Cerebellar cortex (tissue), 1 donor: ENCODE results near the gene HOXC12.

Source experiments
- DNase-seq: peaks from one replicate; pipeline ENCODE4 v3.0.0-alpha.2; 2015; ENCODE audit warnings: low spot score

Gene HOXC12

DNA sequence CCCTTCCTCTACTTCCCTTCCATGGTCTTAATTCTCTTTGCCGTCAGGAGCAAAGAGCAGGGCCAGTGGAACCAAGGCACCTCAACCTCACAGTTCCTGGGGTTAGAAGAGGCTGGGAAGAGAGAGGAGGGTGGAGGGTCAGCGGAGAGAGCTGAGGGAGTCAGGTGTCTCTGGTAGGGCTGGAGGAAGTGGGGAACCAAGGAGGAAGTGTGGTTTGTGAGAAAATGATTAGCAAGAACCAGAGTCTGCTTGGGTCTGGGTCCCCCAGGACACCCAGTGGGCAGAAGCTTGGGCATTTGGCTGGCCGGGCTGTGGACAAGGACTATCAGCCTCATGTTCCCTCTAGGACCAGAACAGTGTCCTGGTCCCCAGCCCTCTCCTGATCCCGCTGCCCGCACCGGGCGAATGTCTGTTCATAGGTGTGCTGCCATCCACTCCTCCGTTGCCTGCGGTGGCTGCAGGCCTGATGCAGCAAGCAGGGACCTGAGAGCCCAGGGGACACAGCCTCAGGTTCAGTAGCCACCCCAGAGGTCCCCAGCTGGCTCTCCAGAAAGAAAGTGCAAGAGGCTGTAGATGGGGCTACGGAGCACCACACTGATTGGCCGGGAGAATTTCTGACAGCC, 2.3 kb downstream of the HOXC12 start:
- no peak for DNase-seq

GRCh38 chr12:53958128-53958527, 3.4 kb downstream of the HOXC12 start:
- DNase-seq, result no peak

DNA sequence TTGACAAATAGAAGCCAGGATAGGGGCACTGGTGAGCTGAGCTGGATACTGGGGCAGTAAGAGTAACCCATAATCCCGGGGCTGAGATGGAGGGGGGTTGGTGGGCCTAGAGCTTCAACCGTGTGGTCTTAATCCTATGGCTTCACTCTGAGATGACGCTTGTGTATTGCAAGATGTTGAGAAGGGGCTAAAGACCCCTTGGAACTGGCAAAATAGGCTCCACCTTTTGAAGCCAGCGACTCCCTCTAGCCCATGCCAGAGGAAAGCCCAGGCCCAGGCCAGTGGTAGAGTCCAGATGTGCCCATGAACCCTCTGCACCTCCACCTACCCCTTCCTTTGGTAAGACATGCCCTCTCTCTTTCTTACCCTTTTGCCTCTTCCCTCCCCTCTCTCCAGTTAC, 4.6 kb downstream of the HOXC12 start:
- no peak for DNase-seq

GRCh38 chr12:53960187-53961024, 5.7 kb downstream of the HOXC12 start:
- no peak for DNase-seq

GRCh38 chr12:53961025-53961761, 6.5 kb downstream of the HOXC12 start:
- no peak for DNase-seq

- no peak for DNase-seq
Observed at GRCh38 chr12:53963005-53963404, 8.3 kb downstream of the HOXC12 start.

DNA sequence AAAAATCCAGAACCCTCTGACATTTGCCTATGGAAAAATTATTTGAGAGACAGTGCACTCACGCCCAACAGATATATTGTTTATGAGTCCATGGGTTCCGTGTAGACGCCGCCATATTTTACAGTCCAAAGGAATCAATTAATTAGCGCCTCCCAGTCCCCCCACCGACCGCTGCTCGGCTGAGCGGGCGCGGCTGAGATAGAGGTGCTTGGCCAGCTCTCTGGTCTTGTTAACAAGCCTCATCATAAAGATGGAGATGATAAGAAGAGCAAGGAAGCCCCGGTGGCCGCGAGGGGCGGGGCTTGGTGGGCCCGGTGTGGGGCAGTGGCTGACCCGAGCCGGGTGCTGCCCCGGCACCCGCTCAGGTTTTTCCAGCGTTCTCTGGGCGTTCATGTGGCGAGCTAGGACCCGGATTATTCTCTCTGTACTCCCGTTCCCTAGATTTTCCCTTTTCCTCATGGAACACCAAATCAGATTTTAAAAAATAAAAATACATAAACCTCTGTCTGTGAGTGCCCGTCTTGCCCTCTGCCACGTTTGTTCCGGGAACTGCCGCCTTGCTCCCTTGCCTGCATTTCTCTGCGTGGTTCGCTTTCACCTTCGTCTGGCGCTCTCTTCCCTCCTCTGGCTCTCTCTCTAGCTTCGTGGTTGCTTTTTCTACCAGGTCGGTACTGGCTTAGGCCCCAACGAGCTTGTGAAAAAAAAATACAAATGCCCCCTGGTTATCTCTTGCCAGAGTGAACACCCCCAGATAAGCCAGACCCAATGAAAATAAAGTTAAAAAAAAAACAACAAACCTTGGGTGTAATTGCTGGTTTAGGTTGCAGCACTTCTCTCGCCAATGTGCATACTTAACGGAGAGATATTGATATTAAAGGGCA, 9.0 kb downstream of the HOXC12 start:
- no peak for DNase-seq

- no peak for DNase-seq
Observed at GRCh38 chr12:53964315-53964713, 9.6 kb downstream of the HOXC12 start.

GRCh38 chr12:53965281-53966084, 10.8 kb downstream of the HOXC12 start:
- no peak for DNase-seq

DNA sequence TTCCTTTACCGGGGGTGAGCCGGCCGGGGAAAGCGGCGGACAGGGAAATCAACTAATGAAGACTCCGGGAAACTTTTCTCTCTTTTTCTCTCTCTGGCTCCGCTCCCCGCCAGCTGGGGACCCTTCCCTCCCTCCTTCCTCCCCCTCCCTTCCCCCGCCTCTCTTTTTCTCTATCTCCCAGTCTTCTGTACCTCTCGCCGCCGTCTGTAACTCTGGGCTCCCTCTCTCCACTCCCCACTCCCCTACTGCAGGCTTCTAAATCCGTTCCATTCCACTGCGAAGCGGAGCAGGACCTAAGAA, 11.3 kb downstream of the HOXC12 start:
- no peak for DNase-seq

DNA sequence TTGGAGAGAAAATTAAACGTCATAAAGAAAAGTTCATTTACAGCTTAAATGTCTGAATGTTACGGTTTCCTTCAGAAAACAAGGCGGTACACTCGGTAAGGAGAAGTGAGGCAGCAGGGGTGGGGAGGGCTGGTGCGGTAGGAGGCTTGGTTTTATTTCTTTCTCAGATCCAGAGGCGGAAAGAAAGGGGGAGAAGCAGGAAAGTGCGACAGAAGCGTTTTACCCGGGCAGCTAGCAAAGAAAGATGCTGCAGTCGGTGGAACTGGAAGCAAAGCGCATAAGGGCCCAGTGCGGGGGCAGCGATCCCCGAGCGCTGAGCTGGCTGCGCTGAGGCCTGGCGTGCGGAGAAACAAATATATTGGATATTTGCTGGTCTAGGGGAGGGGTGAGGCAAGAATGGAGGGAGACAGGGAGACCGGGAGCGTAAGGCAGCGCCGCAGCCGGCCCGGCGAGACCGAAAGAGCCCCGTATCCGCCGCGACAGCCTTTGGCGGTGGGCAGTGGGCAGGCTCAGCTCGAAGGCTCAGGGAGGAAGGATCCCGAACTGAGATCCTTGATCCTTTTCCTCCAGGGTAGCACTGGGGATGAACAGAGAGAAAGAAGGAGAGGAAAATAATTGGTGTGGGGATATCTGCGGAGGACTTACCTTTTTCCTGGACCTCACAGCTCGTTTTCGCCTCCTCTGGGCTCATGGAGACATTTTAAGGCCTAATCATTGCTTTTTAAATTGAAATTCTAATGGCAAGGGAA, 11.9 kb downstream of the HOXC12 start:
- DNase-seq, result no peak

DNA sequence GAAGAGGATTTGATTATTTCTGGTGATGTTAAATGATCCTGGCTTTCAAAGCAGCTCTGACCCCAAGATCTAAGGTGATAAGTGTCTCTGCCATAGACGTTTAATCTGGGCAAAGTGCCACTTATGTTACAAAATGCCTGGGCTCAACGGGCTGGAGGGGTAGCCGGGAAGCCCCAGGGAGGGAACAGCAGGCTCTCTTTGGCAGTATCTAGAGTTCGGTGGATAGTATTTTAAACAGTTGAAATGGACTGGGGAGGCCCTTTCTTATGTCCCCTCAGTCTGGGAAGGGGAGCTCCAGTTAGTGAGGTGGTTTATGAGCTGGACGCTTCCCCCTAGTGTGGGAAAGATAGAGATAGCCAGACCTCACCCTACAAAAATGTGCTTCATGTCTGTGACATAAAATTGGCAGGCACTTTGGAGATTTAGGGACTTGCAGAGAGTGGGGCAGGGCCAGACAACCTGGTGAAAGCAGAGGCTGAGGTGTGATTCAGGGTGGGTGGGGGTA, 12.8 kb downstream of the HOXC12 start:
- no peak for DNase-seq

DNA sequence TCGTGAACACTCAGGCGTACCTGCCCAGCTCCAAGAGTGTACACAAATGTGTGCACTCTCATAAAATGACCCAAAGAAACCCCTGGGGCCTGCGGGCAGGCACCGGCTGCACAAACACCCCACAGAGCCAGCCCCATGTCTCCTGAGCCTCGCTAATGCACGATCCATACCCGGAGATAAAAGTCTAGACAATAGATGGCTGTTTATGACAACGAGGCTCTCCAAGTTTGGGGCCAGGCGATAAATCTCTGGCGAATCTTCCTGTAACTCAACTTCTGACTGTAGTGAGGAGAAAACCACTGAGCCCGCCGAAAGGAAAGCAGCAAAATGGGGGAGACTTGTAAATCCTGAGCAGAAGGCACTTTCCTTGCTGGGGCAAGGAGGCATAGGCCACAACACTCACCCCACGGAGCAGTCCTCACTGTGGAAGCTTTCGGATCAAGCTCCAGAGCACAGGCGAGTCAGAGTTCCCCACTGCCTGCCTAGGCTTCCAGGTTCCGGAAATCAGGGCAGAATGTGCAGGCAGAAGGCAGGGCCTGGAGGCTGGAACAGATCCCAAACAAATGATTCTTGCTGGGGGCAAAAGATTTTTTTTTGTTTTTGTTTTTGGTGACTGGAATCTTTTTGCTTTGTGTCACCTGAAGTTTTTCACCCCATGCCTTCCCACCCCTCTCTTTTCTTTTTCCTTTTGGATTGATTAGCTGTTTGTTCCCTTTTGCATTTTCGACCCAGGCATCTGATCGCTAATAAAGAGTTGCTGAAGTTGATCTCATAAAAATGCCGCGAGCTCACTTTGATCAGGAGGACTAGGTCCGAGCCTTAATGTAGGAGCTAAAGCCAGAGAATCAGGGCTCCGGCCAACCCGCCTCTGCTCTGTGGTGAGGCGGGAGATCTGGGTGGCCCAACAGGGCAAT, 13.8 kb downstream of the HOXC12 start:
- DNase-seq, result no peak

- DNase-seq, result no peak
Observed at GRCh38 chr12:53969588-53970259, 15.0 kb downstream of the HOXC12 start.

DNA sequence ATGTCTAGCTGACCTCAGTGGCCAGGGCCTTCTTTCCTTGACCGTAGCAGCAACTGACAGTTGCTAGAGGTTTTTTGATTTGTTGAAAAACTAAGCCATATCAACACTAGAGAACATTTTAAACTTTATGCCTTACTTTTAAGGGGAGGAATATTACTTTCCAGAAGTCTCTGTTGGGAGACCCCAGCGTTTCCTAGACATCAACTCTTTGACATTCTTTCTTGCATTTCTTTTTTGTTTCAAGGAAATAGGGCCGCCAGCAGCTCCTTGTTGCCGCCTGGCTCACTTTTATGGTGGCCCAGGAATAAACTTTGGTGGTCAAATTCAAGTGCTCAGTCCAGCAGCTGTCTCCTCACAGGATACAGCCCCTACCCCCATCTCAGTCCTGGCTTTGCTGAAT, 15.7 kb downstream of the HOXC12 start:
- no peak for DNase-seq

DNA sequence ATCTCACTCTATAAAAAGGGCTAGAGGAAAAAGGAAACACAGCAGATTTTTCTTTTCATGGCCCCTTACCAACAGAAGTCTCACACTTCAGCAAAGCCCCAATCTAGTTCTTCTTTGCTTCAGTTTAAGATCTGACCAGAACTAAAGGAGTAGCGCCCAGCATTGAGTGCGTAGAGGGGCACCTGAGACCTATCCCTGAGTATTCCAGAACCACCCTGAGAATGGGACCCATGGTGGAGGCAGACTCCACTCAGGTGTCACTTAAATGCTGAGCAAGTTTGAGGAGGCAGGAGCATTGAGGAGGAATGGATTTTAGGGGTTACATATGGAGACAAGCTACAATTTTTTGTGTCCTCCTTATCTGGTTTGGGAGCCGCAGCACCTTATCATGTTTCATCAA, 16.4 kb downstream of the HOXC12 start:
- DNase-seq, result no peak

GRCh38 chr12:53971686-53972085, 17.0 kb downstream of the HOXC12 start:
- no peak for DNase-seq

GRCh38 chr12:53972152-53972702, 17.5 kb downstream of the HOXC12 start:
- DNase-seq, result no peak
